DND-41 (cell line): Measurements from ENCODE around the gene MBD2.

Experiments
- ATAC-seq: fragments of 200-7000 bp; cut with Tn5 transposase; 3 replicates; pipeline ENCODE4 v1.9.1; 2021; ENCODE audit warnings: low read depth; ENCODE audit not compliant: insufficient read depth
- DNase-seq: peaks from one replicate; pipeline ENCODE4 v3.0.0-alpha.2; 2020
- H2AFZ ChIP-seq: 2 replicates; pipeline ENCODE4 v1.6.0; 2012; ENCODE audit warnings: low read depth, low read length
- H3K27ac ChIP-seq: 2 replicates; pipeline ENCODE4 v1.5.1; 2012; ENCODE audit warnings: low read length, inconsistent platforms
- H3K27me3 ChIP-seq: fragments of 200-600 bp; sonication (generic); 2 replicates; pipeline ENCODE4 v1.6.0; 2012; ENCODE audit warnings: low read length, mild to moderate bottlenecking, inconsistent platforms; ENCODE audit not compliant: insufficient read depth, poor library complexity
- H3K36me3 ChIP-seq: 2 replicates; pipeline ENCODE4 v1.5.1; 2012; ENCODE audit warnings: low read length, inconsistent platforms; ENCODE audit not compliant: insufficient read depth
- H3K4me1 ChIP-seq: 2 replicates; pipeline ENCODE4 v1.5.1; 2012; ENCODE audit warnings: mild to moderate bottlenecking, low read length; ENCODE audit not compliant: insufficient read depth
- H3K4me2 ChIP-seq: 2 replicates; pipeline ENCODE4 v1.6.0; 2012; ENCODE audit warnings: mild to moderate bottlenecking, moderate library complexity, low read length, inconsistent platforms; ENCODE audit not compliant: insufficient read depth
- H3K4me3 ChIP-seq, 2 experiments: fragments of 200-600 bp in 1 of 2; shearing (Covaris generic) in 1 of 2; 2 replicates each; pipeline ENCODE4 v1.5.1; 2012 to 2016; ENCODE audit warnings: inconsistent platforms in 2 of 2, low read length in 2 of 2, mild to moderate bottlenecking in 2 of 2, low read depth in 1 of 2, moderate library complexity in 1 of 2
- H3K79me2 ChIP-seq: 2 replicates; pipeline ENCODE4 v1.6.0; 2012; ENCODE audit warnings: low read length, inconsistent platforms; ENCODE audit not compliant: insufficient read depth
- H3K9ac ChIP-seq: 2 replicates; pipeline ENCODE4 v1.6.0; 2012; ENCODE audit warnings: low read depth, mild to moderate bottlenecking, inconsistent platforms, low read length, moderate library complexity
- H3K9me3 ChIP-seq: 2 replicates; pipeline ENCODE4 v1.5.1; 2012; ENCODE audit warnings: low read length, moderate library complexity, mild to moderate bottlenecking, inconsistent platforms; ENCODE audit not compliant: insufficient read depth, severe bottlenecking
- H4K20me1 ChIP-seq: 2 replicates; pipeline ENCODE4 v1.6.0; 2012; ENCODE audit warnings: low read length; ENCODE audit not compliant: insufficient read depth
- EZH2 ChIP-seq: IDR thresholded peaks from 3 replicates; pipeline ENCODE4 v1.6.1; 2012; ENCODE audit warnings: borderline replicate concordance, low read depth, mild to moderate bottlenecking, moderate library complexity, low read length, inconsistent platforms; ENCODE audit not compliant: severe bottlenecking
- TF ChIP-seq, protein P1 (sequence below): IDR thresholded peaks from 2 replicates; pipeline ENCODE4 v1.5.1; 2012; ENCODE audit warnings: borderline replicate concordance, low read length, moderate library complexity, mild to moderate bottlenecking; ENCODE audit not compliant: poor library complexity, severe bottlenecking; ENCODE audit errors: extremely low read depth

MBD2 gene

DNA sequence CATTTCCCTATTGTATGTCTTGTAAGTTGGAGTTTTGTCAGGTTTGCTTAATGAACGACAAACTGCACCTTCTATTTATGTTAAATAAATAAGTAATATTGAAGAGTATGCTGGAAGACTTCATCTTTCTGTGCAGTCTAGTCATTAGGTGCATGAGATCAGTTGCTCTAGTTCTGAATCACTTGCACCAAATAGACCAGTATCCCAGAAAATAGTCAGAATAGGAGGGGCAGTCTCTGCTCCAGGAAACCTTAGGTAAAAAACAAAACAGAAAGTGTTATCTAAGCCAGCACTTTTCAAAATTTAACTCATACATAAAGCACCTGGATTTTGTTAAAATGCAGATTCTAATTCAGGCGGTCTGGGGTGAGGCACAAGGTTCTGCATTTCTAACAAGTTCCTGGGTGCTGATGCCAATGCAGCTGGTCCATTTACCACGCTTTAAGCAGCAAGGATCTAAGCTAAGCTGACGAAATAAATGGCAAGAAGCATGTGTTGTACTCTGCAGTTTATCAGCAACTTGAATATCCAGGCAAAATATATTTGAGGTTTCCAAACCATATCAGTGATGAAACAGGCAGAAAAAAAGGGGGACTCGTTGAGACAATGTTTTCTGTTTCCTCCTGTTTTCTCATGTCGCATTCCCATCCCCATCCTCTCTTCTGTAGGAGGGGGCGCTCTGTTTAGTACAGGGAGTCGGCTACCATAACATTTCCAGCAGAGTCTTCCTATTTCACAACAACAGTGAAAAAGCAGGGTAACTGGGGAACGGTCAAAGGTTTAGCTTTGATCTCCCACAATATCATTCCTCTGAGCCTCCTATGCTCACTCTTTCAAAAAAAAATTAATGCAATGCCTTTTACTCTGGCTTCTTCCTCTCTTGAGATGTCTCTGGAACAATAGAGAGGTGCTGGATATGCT lies 106.4 kb downstream of the MBD2 start:
- H3K27me3 ChIP-seq, result no peaks in the 10 kb centered on the region
- H3K4me1 ChIP-seq, result no peaks in the 10 kb centered on the region
- no peak for DNase-seq
- no peaks in the 10 kb centered on the region for H4K20me1 ChIP-seq
- ATAC-seq, result no peak
- no peak for TF ChIP-seq EZH2
- TF ChIP-seq, protein P1, sequence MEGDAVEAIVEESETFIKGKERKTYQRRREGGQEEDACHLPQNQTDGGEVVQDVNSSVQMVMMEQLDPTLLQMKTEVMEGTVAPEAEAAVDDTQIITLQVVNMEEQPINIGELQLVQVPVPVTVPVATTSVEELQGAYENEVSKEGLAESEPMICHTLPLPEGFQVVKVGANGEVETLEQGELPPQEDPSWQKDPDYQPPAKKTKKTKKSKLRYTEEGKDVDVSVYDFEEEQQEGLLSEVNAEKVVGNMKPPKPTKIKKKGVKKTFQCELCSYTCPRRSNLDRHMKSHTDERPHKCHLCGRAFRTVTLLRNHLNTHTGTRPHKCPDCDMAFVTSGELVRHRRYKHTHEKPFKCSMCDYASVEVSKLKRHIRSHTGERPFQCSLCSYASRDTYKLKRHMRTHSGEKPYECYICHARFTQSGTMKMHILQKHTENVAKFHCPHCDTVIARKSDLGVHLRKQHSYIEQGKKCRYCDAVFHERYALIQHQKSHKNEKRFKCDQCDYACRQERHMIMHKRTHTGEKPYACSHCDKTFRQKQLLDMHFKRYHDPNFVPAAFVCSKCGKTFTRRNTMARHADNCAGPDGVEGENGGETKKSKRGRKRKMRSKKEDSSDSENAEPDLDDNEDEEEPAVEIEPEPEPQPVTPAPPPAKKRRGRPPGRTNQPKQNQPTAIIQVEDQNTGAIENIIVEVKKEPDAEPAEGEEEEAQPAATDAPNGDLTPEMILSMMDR, result no peak
- H3K4me2 ChIP-seq, result no peak overlapping the region
- H3K9me3 ChIP-seq, result no peaks in the 10 kb centered on the region
- H3K27ac ChIP-seq, result no peak overlapping the region
- H3K79me2 ChIP-seq, result no peaks in the 10 kb centered on the region
- H3K36me3 ChIP-seq, result no peaks in the 10 kb centered on the region
- no peak overlapping the region for H3K9ac ChIP-seq
- no peak overlapping the region for H2AFZ ChIP-seq
- H3K4me3 ChIP-seq, result no peak overlapping the region

DNA sequence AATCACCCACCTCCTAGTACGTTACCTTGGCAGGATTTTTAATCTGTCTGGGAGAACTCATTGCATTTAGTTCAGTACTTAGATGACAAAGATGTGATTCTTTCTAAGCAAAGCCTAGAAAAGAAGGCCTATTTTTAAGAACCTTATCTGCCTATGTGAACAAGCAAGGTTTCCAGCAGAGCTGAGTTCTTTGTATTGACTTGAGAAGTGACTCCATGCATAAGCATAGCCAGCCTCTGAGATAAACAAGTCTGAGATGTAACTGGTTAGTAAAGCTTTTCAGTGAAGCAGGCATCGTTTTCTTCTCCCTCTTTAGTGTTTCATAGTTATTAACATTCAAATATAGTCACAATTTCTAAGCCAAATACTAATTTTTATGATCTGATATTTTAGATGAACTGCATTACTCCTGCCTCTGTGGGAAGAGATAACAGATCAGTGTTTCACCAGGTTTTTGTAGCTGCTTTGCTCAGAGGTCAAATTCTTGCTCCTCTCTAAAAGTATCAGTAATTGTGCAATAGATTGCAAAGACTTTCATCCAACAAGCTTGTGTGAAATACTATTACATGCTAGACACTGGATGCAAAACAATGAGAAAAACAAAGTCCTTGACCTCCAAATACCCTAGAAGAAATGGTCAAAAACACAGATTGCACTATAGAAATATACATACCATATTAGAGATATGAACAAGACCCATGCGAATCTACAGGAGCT lies 107.8 kb downstream of the MBD2 start:
- TF ChIP-seq EZH2, result no peak
- TF ChIP-seq, protein P1, result no peak
- Histone ChIP-seq H2AFZ (no peak overlapping the region), H3K4me3 (no peak overlapping the region), H3K4me1 (no peaks in the 10 kb centered on the region), H3K36me3 (no peaks in the 10 kb centered on the region), H3K27me3 (no peaks in the 10 kb centered on the region), H4K20me1 (no peaks in the 10 kb centered on the region), H3K79me2 (no peaks in the 10 kb centered on the region), H3K27ac (no peak overlapping the region), H3K9me3 (no peaks in the 10 kb centered on the region), H3K9ac (no peak overlapping the region), H3K4me2 (no peak overlapping the region)
- DNase-seq, result no peak
- ATAC-seq, result no peak

DNA sequence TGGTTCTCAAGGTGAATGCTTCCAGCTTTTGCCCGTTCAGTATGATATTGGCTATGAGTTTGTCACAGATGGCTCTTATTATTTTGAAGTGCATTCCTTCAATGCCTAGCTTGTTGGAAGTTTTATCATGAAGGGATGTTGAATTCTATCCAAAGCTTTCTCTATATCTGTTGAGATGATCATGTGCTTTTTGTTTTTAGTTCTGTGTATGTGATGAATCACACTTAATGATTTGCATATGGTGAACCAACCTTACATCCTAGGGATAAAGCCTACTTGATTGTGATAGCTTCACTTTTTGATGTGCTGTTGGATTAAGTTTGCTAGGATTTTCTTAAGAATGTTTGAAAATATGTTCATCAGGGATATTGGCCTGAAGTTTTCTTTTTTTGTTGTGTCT lies 112.1 kb downstream of the MBD2 start:
- TF ChIP-seq, protein P1, result no peak
- TF ChIP-seq EZH2, result no peak
- no peak overlapping the region for H3K9ac ChIP-seq
- no peaks in the 10 kb centered on the region for H3K9me3 ChIP-seq
- no peaks in the 10 kb centered on the region for H4K20me1 ChIP-seq
- no peaks in the 10 kb centered on the region for H3K36me3 ChIP-seq
- no peak for ATAC-seq
- H3K4me2 ChIP-seq, result no peak overlapping the region
- H3K79me2 ChIP-seq, result no peaks in the 10 kb centered on the region
- no peak overlapping the region for H3K27ac ChIP-seq
- no peak overlapping the region for H3K4me3 ChIP-seq
- no peaks in the 10 kb centered on the region for H3K4me1 ChIP-seq
- DNase-seq, result no peak
- no peaks in the 10 kb centered on the region for H3K27me3 ChIP-seq
- no peak overlapping the region for H2AFZ ChIP-seq
